ENCODE results near the gene SUPT6H.

DNA sequence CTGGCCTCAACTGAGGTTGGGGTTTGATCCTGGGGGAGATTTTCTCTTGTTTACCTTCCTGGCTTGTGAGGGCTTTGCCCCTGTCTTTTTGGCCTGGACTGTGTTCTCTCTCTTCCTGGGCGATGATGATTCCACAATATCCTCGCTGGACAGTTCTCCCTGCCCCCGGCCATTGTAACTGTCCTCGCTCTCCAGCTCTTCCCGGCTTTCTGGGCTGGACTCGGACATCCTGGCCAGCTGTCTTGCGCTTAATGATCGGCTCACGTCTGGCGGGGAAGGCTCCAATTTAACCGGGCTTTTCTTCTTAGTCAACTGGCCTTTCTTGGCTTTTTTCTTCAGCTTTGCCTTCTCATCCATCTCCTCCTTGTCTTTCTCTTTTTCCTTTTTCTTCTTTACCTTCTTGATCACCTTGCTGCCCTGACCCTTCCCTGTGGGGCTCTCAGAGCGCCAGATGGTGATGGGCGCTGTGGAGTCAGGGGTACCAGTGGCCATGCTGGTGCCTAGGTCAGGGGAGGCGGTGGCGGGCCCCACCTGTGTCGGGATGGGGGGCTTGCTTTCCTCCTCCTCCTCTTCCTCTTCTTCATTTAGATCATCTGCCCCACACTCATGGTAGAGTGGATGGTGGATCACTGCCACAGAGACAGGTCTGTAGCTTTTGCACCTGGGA is 41.7 kb downstream of the SUPT6H start:
- TF ChIP-seq, protein P1, sequence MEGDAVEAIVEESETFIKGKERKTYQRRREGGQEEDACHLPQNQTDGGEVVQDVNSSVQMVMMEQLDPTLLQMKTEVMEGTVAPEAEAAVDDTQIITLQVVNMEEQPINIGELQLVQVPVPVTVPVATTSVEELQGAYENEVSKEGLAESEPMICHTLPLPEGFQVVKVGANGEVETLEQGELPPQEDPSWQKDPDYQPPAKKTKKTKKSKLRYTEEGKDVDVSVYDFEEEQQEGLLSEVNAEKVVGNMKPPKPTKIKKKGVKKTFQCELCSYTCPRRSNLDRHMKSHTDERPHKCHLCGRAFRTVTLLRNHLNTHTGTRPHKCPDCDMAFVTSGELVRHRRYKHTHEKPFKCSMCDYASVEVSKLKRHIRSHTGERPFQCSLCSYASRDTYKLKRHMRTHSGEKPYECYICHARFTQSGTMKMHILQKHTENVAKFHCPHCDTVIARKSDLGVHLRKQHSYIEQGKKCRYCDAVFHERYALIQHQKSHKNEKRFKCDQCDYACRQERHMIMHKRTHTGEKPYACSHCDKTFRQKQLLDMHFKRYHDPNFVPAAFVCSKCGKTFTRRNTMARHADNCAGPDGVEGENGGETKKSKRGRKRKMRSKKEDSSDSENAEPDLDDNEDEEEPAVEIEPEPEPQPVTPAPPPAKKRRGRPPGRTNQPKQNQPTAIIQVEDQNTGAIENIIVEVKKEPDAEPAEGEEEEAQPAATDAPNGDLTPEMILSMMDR (IDR thresholded peaks at IDR 0.05), result no peak
- TF ChIP-seq POLR2A (IDR thresholded peaks at IDR 0.05), result no peak

Data from testis (tissue), 2 donors.